Activated naive CD8-positive, alpha-beta T cell (primary cell): ENCODE data around the gene GGNBP2.
A peak's percentile ranks its signal among the peaks of the same experiment; 100 is the strongest.

Experiments used
- H3K27ac Mint-ChIP-seq: one replicate; pipeline ENCODE4 v1.8.0; 2021; ENCODE audit warnings: mixed read lengths
- H3K27me3 Mint-ChIP-seq: one replicate; pipeline ENCODE4 v1.8.0; 2021; ENCODE audit warnings: mixed read lengths
- H3K36me3 Mint-ChIP-seq: one replicate; pipeline ENCODE4 v1.8.0; 2021; ENCODE audit warnings: mixed read lengths
- H3K4me1 Mint-ChIP-seq: one replicate; pipeline ENCODE4 v1.8.0; 2021; ENCODE audit warnings: low read depth, mixed read lengths
- H3K4me3 Mint-ChIP-seq: one replicate; pipeline ENCODE4 v1.8.0; 2021; ENCODE audit warnings: mild to moderate bottlenecking, mixed read lengths
- H3K9me3 Mint-ChIP-seq: one replicate; pipeline ENCODE4 v1.8.0; 2021; ENCODE audit warnings: low read depth, mixed read lengths

GGNBP2 gene

DNA sequence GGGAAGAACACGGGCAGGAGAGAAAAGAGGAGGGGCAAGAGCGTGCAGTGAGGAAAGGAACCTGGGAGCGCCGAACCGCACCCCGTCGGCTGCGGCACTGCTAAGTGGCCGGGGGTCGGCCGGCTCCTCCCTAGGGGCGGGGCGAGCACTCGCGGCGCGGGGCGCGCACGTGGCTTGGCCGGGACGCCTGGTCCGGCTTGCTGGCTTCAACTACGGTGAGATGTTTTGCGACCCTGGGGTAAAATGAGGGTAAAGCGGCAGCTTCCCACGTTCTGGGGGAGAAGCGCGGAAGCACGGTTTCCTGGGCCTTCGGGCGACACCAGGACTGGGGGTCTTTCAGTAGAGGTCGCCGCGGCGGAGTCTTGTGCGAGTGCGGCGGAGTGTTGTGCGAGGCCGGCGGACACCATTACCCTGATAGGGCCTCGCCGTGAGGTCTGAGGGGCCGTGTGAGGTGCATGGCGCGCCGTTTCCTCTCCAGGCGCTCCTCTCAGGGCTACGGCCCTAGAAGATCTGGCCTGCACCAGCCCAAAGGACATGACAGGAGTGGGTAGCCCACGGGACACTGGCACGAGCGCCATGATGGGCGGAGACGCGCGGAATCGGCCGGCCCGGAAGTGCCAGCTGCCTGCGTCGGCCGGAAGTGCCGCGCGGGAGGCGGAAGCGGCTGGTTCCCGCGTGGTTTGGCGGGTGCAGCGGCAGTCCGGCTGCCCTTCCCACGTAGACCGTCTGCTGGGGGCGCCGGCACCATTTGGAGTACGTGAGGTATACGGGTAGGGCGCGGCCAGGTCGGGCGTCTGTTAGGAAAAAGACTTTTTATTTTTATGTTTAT lies 9.7 kb upstream of the GGNBP2 start, which contains the start of the genes MYO19 and PIGW:
MYO19 (minus strand) TSS at position 29 of the 829 bp plus-strand sequence. CDS start 2,330 bp downstream, outside the sequence.
PIGW (plus strand) TSS at position 148 of the 829 bp plus-strand sequence. CDS start 2,115 bp downstream, outside the sequence.
- Mint-ChIP-seq H3K36me3 (peaks cover 4% of the 10 kb centered on the region), H3K27ac (peak within 1 kb of the TSS; percentile 99), H3K4me1 (peaks cover 30% of the 10 kb centered on the region), H3K27me3 (no peaks in the 10 kb centered on the region), H3K9me3 (no peaks in the 10 kb centered on the region), H3K4me3 (peak within 1 kb of the TSS; percentile 99)

DNA sequence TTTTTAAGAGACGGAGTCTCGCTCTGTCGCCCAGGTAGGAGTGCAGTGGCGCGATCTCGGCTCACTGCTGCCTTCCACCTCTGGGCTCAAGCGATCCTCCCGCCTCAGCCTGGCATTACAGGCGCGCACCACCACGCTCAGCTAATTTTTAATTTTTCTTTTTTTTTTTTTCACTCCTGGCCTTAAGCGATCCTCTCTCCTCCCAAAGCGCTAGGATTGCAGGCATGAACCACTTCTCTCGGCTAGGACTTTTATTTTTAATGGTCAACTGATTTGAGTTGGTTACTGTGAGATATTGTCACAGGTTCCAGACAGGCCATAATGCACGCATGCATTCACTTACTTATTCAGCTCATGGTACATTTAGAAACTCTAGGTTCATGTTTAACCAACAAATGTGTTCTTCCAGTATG lies 9.0 kb upstream of the GGNBP2 start:
- peak overlapping the region; percentile 99 for H3K27ac Mint-ChIP-seq
- peak overlapping the region; percentile 99 for H3K4me3 Mint-ChIP-seq
- no peaks in the 10 kb centered on the region for H3K27me3 Mint-ChIP-seq
- H3K9me3 Mint-ChIP-seq, result no peaks in the 10 kb centered on the region
- H3K36me3 Mint-ChIP-seq, result peaks cover 4% of the 10 kb centered on the region
- peaks cover 30% of the 10 kb centered on the region for H3K4me1 Mint-ChIP-seq

DNA sequence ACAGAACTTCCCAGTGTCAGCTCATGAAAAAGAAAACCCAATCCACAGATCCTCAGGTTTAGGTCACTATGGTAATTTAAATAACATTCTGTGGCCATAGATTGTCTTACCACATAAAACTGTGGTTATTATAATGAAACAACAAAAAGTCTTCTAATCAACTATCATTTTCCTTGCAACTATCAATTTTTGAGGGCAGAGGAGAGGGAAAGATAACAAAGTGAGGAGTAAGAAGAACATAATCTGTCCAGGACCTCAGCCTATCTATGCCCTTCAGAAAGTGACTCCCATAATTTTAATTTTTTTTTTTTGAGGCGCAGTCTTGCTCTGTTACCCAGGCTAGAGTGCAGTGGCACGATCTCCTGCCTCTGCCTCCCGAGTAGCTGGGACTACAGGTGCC lies 4.0 kb upstream of the GGNBP2 start:
- no peak overlapping the region for H3K4me3 Mint-ChIP-seq
- H3K27ac Mint-ChIP-seq, result no peak overlapping the region
- peaks cover 18% of the 10 kb centered on the region for H3K4me1 Mint-ChIP-seq
- no peaks in the 10 kb centered on the region for H3K9me3 Mint-ChIP-seq
- H3K27me3 Mint-ChIP-seq, result no peaks in the 10 kb centered on the region
- peaks cover 4% of the 10 kb centered on the region for H3K36me3 Mint-ChIP-seq

DNA sequence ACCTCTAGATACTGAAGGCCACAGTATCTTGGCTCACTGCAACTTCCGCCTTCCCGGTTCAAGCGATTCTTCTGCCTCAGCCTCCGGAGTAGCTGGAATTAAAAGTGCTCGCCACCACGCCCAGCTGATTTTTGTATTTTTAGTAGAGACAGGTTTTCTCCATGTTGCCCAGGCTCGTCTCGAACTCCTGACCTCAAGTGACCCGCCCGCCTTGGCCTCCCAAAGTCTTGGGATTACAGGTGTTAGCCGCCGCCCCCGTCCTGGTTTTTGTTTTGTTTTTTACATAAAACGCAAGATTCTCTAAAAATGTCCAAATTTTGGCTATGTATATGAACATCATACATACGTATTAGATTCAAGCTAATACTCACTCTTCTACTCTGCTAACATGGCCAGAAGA lies 2.0 kb upstream of the GGNBP2 start:
- peaks cover 22% of the 10 kb centered on the region for H3K4me1 Mint-ChIP-seq
- peak overlapping the region; percentile 30 for H3K4me3 Mint-ChIP-seq
- peaks cover 3% of the 10 kb centered on the region for H3K36me3 Mint-ChIP-seq
- no peak overlapping the region for H3K27ac Mint-ChIP-seq
- no peaks in the 10 kb centered on the region for H3K9me3 Mint-ChIP-seq
- no peaks in the 10 kb centered on the region for H3K27me3 Mint-ChIP-seq

DNA sequence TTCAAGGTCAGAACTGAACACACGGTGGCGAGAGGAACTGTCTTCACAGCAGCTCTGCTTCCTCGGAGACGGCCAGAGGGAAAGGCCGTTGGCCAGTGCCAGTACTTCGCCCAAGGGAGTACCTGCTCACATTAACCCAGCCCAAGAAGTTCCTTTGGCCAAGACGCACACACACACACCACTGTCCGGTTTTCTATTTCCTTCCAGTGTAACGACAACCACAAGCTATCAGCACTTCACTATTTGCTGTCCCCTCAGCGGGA lies 744 bp upstream of the GGNBP2 start:
- no peaks in the 10 kb centered on the region for H3K9me3 Mint-ChIP-seq

DNA sequence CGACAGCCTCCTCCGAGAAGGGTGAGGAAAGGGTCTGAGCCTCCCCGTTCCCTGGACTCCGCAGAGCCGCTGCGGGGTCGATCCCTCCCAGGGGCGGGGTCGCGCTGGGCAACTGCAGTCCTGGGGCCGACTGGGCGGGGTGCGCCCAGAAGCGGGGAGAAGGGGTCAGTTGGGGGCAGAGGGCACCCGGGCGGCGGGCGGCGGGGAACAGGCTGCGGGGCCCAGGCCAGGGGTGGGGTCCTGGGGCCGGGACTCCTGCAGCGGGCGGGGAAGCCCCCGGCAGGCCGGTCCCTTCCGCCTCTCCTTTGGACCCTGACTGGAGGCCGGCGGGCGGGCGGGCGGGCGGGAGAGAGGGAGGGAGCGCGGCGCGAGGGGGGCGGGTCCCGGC lies 352 bp downstream of the GGNBP2 start:
- Mint-ChIP-seq H3K4me1 (peaks cover 39% of the 10 kb centered on the region), H3K36me3 (peaks cover 3% of the 10 kb centered on the region), H3K27ac (peak overlapping the region; percentile 97), H3K27me3 (no peaks in the 10 kb centered on the region), H3K4me3 (peak overlapping the region; percentile 96), H3K9me3 (no peaks in the 10 kb centered on the region)

More for the DNA sequence above, 744 bp upstream of the GGNBP2 start:
- peak overlapping the region; percentile 97 for H3K27ac Mint-ChIP-seq
- H3K36me3 Mint-ChIP-seq, result peaks cover 3% of the 10 kb centered on the region
- peaks cover 31% of the 10 kb centered on the region for H3K4me1 Mint-ChIP-seq
- peak overlapping the region; percentile 96 for H3K4me3 Mint-ChIP-seq
- H3K27me3 Mint-ChIP-seq, result no peaks in the 10 kb centered on the region

DNA sequence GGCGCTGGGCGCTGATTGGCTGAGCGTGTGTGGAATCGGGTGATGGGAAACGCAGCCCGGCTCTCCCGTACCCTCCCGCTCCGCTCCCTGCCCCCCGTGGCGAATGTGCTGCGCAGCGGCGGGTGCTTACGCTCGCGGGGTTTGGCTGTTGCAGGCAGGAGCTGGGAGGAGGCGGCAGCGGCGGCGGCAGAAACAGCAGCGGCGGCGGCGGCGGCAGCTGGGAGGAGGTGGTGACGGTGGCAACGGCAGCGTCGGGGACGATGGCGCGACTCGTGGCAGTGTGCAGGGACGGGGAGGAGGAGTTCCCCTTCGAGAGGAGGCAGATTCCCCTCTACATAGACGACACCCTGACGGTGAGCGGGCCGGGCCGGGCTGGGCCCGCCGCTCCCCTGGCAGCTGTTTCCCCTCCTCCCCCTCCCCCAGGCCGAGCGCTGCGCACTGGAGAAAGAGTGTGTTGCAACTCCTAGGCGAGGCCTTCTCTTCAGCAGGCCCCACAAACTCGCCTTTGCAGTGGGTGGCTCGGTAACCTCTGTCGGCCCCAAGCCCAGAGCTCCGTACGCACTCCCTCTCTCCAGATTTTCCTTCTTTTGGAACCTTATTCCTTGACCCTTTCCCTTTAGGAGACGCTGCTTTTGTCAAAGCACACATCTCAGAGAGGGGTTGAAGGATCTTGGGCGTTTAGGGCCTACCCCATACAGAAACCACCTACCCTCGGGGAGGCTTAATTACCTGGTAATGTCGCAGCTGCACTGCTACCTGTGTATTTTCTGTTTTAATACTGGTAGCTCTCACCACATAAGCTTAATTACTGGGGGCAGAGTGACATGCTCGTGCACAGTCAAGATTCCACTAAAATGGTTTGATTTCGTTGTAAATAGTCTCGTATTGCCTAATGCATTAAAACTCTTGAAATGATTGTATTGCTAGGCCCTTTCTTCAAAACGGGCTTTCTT lies 1.0 kb downstream of the GGNBP2 start:
- Mint-ChIP-seq H3K36me3 (peaks cover 4% of the 10 kb centered on the region), H3K4me1 (peaks cover 46% of the 10 kb centered on the region), H3K9me3 (no peaks in the 10 kb centered on the region), H3K27ac (peak overlapping the region; percentile 96), H3K4me3 (peak overlapping the region; percentile 94), H3K27me3 (no peaks in the 10 kb centered on the region)

DNA sequence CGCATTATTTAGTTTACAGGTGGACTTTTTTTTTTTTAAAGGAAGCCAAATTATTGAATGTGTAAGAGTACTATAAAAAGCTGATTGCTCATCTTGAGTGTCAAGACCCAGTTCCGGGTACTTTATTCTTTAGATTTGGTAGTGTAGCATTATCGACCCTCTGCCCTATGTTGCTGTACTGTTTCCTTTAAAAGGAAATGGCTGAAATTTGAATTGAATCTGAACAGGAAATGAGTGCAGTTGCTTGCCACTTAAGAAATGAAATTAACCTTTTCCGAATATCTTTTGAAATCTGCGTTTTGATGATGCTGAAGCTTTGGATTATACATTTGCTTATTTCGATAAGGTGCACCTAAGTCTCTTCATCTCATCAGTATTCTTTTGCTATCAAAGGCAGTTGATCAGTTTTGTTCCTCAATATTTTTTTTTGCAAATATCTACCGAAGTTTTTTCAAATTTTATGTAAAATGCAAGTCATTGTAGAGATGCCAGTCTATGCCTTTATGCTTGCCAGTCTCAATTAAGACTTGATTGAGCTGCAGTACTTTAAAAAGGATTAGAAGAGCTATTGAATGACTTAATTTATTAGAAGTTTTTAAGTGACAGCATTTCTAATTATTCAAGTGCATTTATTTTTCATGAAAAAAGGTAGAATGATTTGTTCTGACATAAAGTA lies 1.8 kb downstream of the GGNBP2 start:
- peak overlapping the region; percentile 94 for H3K4me3 Mint-ChIP-seq
- H3K27me3 Mint-ChIP-seq, result no peaks in the 10 kb centered on the region

DNA sequence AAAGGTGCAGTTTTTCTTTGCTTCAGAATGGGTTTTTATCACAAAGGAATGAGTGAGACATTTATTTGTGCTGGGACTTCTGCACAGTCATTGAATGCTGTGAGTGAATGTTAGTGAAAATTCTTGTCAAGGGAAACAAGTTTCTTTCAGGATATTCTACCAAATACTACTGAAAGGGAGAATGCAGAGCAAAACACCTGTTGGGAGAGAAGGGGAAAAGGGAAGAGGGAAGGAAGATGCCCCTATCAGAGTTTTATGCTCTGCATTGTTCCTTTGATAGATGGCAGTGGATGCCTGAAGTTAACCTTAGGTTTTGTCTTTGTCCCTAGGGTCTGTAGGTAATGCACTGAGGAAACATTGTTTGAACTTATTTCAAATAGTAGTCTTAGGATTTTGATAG lies 3.1 kb downstream of the GGNBP2 start:
- H3K27ac Mint-ChIP-seq, result peak overlapping the region; percentile 96
- no peaks in the 10 kb centered on the region for H3K9me3 Mint-ChIP-seq
- no peaks in the 10 kb centered on the region for H3K27me3 Mint-ChIP-seq
- H3K36me3 Mint-ChIP-seq, result peaks cover 6% of the 10 kb centered on the region
- H3K4me3 Mint-ChIP-seq, result peak overlapping the region; percentile 94
- peaks cover 61% of the 10 kb centered on the region for H3K4me1 Mint-ChIP-seq

More for the DNA sequence above, 1.8 kb downstream of the GGNBP2 start:
- H3K36me3 Mint-ChIP-seq, result peaks cover 6% of the 10 kb centered on the region
- H3K27ac Mint-ChIP-seq, result peak overlapping the region; percentile 96
- no peaks in the 10 kb centered on the region for H3K9me3 Mint-ChIP-seq
- H3K4me1 Mint-ChIP-seq, result peaks cover 51% of the 10 kb centered on the region

DNA sequence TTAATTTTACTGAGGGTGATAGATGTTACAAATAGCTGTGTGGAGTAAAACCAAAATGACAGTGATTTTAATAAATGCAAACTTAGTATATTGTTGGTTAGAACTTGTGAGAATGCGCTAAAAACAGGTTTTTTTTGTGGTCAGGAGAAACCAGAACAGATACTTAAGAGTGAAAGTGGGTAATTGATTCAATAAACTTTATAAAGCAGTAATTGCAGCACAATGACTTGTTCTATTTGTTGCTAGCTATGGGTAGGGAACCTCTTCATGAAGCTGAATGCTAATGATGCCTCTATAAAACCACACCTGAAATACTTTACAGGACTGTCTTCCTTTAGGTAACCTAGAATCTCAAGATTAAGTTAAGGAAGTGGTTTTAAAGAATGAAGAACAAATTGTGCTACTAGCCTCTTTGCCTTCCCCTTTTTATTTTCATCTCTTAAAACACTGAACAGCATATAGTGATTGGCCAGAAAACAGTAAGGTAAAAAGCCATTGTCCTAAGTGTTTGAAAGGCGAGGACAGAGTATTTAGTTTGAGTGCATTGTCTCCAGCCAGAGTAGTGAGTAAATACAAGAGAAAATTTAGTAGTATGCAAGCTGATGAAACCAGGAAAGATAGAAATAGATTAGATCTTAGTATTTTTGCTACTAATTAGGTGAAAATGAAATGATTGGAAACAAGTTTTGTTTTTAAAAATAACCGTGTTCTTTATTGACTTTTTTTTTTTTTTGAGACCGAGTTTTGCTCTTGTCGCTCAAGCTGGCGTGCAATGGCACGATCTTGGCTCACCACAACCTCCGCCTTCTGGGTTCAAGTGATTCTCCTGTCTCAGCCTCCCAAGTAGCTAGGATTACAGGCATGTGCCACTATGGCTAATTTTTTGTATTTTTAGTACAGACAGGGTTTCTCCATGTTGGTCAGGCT lies 6.0 kb downstream of the GGNBP2 start:
- Mint-ChIP-seq H3K9me3 (no peaks in the 10 kb centered on the region), H3K27me3 (no peaks in the 10 kb centered on the region), H3K27ac (peak overlapping the region; percentile 89), H3K4me3 (peak overlapping the region; percentile 73), H3K4me1 (peaks cover 76% of the 10 kb centered on the region), H3K36me3 (peaks cover 7% of the 10 kb centered on the region)

DNA sequence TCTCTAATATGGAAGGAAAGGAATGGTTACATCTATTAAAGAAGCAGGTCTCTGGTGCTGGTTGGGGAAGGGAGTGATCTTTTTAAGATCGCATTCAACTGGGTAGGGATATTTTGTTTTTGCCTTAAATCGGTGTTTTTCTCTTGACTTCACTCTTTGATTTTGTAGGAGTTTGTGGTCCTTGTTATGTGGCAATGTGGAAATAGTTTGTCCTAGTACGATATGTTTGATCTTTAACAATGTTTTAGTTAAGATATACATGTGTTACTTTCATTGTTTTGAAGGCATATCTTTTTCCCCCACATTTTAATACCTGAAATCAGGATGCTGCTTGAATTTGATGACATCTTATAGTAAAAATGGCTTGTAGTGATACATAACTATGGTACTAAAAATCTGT lies 8.7 kb downstream of the GGNBP2 start:
- Mint-ChIP-seq H3K4me3 (peak overlapping the region; percentile 74), H3K36me3 (peaks cover 13% of the 10 kb centered on the region), H3K9me3 (no peaks in the 10 kb centered on the region), H3K27ac (peak overlapping the region; percentile 69), H3K4me1 (peaks cover 68% of the 10 kb centered on the region), H3K27me3 (no peaks in the 10 kb centered on the region)

DNA sequence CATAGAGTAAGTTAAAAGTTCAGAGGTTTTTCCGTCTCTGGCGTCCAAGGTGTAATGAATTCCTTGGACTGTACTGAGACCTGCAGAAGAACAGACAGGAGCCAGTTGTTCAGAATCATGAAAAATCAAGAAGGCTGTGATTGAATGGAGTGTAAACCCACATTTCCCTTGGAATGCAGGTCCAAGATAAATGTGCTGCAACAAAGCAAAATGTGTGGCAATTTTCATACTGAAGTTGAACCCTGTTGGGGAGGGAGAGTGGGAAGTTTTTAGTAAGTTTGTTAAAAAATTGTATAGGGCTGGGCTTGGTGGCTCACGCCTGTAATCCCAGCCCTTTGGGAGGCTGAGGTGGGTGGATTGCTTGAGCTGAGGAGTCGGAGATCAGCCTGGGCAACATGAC lies 21.4 kb downstream of the GGNBP2 start:
- Mint-ChIP-seq H3K4me1 (peaks cover 32% of the 10 kb centered on the region), H3K9me3 (no peaks in the 10 kb centered on the region), H3K4me3 (no peak overlapping the region), H3K27me3 (no peaks in the 10 kb centered on the region), H3K27ac (peak overlapping the region; percentile 19), H3K36me3 (peaks cover 3% of the 10 kb centered on the region)

DNA sequence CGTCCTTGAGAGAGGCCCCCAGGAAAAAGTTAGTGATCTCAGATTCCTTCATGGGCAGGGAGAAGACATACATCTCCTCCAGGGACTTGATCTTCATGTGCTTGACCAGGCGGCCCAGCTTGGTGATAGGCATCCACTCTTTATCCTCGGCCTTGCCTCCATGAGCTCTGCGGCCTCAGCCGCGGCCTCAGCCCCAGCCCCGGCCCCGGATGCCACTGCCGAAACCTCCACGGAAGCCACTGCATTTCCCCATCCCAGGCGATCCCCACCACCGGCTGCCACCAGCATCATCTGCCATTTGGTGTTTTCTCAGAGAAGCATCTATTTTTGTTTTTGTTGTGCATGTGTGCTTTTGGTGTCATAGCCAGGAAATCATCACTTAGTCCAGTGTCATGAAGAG lies 30.3 kb downstream of the GGNBP2 start:
- Mint-ChIP-seq H3K36me3 (peaks cover 2% of the 10 kb centered on the region), H3K27ac (no peak overlapping the region)

DNA sequence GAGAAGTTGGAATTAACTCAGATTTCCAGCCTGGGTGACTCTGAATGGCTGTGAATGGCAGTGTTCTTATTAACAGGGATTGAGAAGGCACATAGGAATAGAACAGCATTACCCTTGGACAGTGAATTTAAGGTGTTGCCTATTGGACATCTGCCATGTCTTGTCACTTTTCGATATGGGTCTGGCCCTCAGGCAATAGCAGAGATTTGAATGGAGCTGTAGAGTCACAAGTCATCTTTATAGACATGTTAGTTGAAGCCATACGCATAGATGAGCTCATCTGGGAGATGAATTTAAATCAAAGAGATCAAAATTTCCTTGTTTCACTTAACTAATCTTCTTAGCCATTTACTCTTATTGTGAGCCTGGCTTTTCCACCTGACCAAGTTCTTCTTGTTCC lies 32.1 kb downstream of the GGNBP2 start:
- H3K27ac Mint-ChIP-seq, result peak overlapping the region; percentile 24
- H3K36me3 Mint-ChIP-seq, result peaks cover 2% of the 10 kb centered on the region
- H3K4me3 Mint-ChIP-seq, result no peak overlapping the region
- no peaks in the 10 kb centered on the region for H3K27me3 Mint-ChIP-seq
- peaks cover 31% of the 10 kb centered on the region for H3K4me1 Mint-ChIP-seq
- no peaks in the 10 kb centered on the region for H3K9me3 Mint-ChIP-seq

More for the DNA sequence above, 30.3 kb downstream of the GGNBP2 start:
- H3K9me3 Mint-ChIP-seq, result no peaks in the 10 kb centered on the region
- no peak overlapping the region for H3K4me3 Mint-ChIP-seq
- H3K4me1 Mint-ChIP-seq, result peaks cover 31% of the 10 kb centered on the region
- H3K27me3 Mint-ChIP-seq, result no peaks in the 10 kb centered on the region
